ENCODE data around the gene ABCB4. TPM values are rescaled to one million over a fixed set of nuclear protein-coding genes. Genes with fewer than 3 reads are reported as not detected.

Gene ABCB4
- total RNA-seq, 4 donors from 2014 or later, result 0.38 to 0.76 TPM; not detected in 2

DNA sequence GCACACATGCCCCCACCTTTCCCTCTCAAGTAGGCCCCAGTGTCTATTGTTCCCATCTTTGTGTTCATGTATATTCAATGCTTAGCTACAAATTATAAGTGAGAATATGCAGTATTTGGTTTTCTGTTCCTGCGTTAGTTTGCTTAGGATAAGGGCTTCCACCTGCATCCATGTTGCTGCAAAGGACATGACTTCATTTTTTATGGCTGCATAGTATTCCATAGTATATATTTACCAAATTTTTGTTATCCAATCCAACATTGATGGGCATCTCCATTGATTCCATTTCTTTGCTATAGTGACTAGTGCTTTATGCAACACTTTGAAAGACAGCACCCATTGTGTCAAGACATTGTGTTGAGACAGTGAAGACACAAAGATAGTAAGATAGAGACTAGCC is 19.0 kb upstream of the ABCB4 start:
- Histone ChIP-seq H3K9me3 (no peaks in the 10 kb centered on the region), H3K27ac (no peak overlapping the region), H3K4me3 (no peak overlapping the region), H3K27me3 (no peaks in the 10 kb centered on the region), H3K36me3 (no peaks in the 10 kb centered on the region), H3K4me1 (no peaks in the 10 kb centered on the region)
- WGBS, 2 donors, result 67 to 92% methylated on average over 1 of the region's 1 CpG
- TF ChIP-seq POLR2A (IDR thresholded peaks at IDR 0.05), result no peak
- TF ChIP-seq, protein P1, sequence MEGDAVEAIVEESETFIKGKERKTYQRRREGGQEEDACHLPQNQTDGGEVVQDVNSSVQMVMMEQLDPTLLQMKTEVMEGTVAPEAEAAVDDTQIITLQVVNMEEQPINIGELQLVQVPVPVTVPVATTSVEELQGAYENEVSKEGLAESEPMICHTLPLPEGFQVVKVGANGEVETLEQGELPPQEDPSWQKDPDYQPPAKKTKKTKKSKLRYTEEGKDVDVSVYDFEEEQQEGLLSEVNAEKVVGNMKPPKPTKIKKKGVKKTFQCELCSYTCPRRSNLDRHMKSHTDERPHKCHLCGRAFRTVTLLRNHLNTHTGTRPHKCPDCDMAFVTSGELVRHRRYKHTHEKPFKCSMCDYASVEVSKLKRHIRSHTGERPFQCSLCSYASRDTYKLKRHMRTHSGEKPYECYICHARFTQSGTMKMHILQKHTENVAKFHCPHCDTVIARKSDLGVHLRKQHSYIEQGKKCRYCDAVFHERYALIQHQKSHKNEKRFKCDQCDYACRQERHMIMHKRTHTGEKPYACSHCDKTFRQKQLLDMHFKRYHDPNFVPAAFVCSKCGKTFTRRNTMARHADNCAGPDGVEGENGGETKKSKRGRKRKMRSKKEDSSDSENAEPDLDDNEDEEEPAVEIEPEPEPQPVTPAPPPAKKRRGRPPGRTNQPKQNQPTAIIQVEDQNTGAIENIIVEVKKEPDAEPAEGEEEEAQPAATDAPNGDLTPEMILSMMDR (IDR thresholded peaks at IDR 0.05), result no peak
- intact Hi-C loops (cut with DNase I), result no loop called here
- no peak for DNase-seq

DNA sequence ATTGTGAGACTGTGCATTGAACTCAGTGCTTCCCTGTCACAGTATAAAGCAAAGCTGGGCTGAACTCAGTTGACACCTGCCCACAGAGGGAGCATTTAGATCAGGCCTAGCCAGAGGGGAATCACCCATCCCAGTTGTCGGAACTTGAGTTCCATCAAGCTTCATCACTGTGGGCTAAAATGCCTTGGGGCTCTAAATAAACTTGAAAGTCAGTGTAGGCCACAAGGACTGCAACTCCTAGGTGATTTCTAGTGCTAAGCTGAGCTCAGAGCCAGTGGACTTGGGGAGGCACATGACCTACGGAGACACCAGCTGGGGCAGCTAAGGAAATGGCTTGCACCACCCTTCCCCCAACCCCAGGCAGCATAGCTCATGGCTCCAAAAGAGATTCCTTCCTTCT is 7.7 kb upstream of the ABCB4 start:
- WGBS, 2 donors, result 60 to 94% methylated on average over 1 to 2 of the region's 2 CpGs
- Histone ChIP-seq H3K27me3 (no peaks in the 10 kb centered on the region), H3K4me3 (no peak overlapping the region), H3K27ac (no peak overlapping the region), H3K36me3 (no peaks in the 10 kb centered on the region), H3K4me1 (no peaks in the 10 kb centered on the region), H3K9me3 (no peaks in the 10 kb centered on the region)
- no peak for TF ChIP-seq POLR2A (IDR thresholded peaks at IDR 0.05)
- TF ChIP-seq, protein P1 (IDR thresholded peaks at IDR 0.05), result no peak
- DNase-seq, result no peak
- intact Hi-C loops (cut with DNase I), result no loop called here

DNA sequence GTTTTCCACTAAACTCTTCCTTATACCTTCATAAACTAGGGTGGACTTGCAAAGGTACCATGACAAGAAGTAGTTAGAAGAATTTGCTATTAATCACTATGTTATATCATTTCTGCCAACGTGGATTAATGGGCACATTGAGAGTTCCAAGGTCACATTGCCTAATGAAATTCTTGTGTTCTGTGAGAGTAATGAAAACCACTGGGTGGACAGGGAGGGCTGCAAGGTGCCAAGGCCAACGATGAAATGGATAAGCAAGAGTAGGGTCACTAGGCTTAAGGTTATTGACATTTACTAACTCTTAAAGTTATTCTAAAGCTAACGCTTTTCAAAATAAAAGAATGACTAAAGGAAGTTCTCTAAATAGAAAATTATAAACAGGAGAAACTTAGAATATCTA is 6.6 kb upstream of the ABCB4 start:
- Histone ChIP-seq H3K36me3 (no peaks in the 10 kb centered on the region), H3K27ac (no peak overlapping the region), H3K9me3 (no peaks in the 10 kb centered on the region), H3K4me1 (no peaks in the 10 kb centered on the region), H3K4me3 (no peak overlapping the region), H3K27me3 (peaks cover 0 to 1% (median 0%) of the 10 kb centered on the region in 4 donors)
- DNase-seq, result no peak
- WGBS, 2 donors, result 70 to 76% methylated on average over 3 of the region's 3 CpGs
- TF ChIP-seq POLR2A (IDR thresholded peaks at IDR 0.05), result no peak
- TF ChIP-seq, protein P1 (IDR thresholded peaks at IDR 0.05), result no peak
- intact Hi-C loops (cut with DNase I), result no loop called here

DNA sequence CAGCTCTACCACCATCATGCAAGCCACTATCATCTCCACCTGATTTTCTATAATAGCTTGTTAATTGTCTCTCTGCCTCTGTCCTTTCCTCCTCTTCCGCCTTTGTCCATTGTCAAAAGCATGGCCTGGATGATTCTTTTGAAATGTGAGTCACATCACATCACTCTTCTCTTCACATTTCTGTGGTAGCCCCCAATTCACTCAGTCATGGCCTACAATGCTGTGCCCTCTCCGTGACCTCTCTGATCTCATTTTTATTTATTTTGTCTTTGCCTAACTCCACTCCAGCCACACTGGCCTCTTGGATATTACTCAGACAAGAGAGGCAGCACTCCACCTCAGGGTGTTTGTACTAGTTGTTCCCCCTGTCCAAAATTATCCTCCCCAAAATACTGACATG is 4.9 kb upstream of the ABCB4 start:
- Histone ChIP-seq H3K27ac (no peak overlapping the region), H3K4me1 (peaks cover 0 to 9% (median under 1%) of the 10 kb centered on the region in 3 donors), H3K27me3 (peaks cover 0 to 19% (median 0%) of the 10 kb centered on the region in 4 donors), H3K4me3 (no peak overlapping the region), H3K9me3 (no peaks in the 10 kb centered on the region), H3K36me3 (no peaks in the 10 kb centered on the region)
- DNase-seq, result no peak
- 84 to 93% methylated on average over 2 of the region's 2 CpGs for WGBS, 2 donors
- intact Hi-C loops (cut with DNase I), result no loop called here
- TF ChIP-seq, protein P1 (IDR thresholded peaks at IDR 0.05), result no peak
- TF ChIP-seq POLR2A (IDR thresholded peaks at IDR 0.05), result no peak

DNA sequence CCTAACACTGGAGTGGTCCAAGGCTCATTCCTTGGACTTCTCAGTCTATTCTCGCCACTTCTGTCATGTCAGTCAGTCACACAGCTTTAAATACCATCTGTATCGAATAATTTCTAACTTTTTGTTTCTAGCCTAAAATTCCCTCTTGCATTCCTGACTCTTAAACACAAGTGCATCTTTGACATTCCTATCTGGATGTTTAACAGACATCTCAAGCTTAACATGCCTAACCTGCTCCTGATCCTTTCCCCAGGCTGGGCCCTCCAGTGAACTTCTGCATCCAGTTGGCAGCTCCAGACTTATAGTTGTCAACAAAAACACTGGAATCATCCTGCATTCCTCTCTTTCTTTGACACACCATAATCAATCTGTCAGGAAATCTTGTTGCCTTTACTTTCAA is 4.5 kb upstream of the ABCB4 start:
- 82 to 88% methylated on average over 2 of the region's 2 CpGs for WGBS, 2 donors
- H3K9me3 ChIP-seq, result no peaks in the 10 kb centered on the region
- H3K4me1 ChIP-seq, result peaks cover 0 to 14% (median 3%) of the 10 kb centered on the region in 3 donors
- no peak for TF ChIP-seq POLR2A (IDR thresholded peaks at IDR 0.05)
- TF ChIP-seq, protein P1 (IDR thresholded peaks at IDR 0.05), result no peak
- H3K36me3 ChIP-seq, result no peaks in the 10 kb centered on the region
- intact Hi-C loops (cut with DNase I), result no loop called here
- H3K4me3 ChIP-seq, result no peak overlapping the region
- no peak overlapping the region for H3K27ac ChIP-seq
- H3K27me3 ChIP-seq, result peaks cover 0 to 23% (median 0%) of the 10 kb centered on the region in 4 donors
- DNase-seq, result no peak
